Measurements from ENCODE around the gene CEP152.

- TF ChIP-seq, protein P1, sequence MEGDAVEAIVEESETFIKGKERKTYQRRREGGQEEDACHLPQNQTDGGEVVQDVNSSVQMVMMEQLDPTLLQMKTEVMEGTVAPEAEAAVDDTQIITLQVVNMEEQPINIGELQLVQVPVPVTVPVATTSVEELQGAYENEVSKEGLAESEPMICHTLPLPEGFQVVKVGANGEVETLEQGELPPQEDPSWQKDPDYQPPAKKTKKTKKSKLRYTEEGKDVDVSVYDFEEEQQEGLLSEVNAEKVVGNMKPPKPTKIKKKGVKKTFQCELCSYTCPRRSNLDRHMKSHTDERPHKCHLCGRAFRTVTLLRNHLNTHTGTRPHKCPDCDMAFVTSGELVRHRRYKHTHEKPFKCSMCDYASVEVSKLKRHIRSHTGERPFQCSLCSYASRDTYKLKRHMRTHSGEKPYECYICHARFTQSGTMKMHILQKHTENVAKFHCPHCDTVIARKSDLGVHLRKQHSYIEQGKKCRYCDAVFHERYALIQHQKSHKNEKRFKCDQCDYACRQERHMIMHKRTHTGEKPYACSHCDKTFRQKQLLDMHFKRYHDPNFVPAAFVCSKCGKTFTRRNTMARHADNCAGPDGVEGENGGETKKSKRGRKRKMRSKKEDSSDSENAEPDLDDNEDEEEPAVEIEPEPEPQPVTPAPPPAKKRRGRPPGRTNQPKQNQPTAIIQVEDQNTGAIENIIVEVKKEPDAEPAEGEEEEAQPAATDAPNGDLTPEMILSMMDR (IDR thresholded peaks at IDR 0.05; ENCODE audit: low read depth, low read length), result no peak
- peak; percentile 85 for TF ChIP-seq POLR2A (IDR thresholded peaks at IDR 0.05; ENCODE audit: extremely low read depth, insufficient read length)
Observed at GRCh38 chr15:48810414-48811324, at the start of gene CEP152.
